SK-N-SH (cell line): ENCODE data around the gene FYB2. TPM values are rescaled to one million over a fixed set of nuclear protein-coding genes. Genes with fewer than 3 reads are reported as not detected.

ENCODE experiments used
- CTCF ChIA-PET: fragments of 300-600, 350-600 bp; formaldehyde crosslinking; extraction: SDS; loops from one replicate; lab custom pipeline; 2021; lab: Yijun Ruan, JAX
- POLR2A ChIA-PET: fragments of 350-600 bp; sonication (Branson Sonifier 250); formaldehyde crosslinking; extraction: SDS; loops from one replicate; lab custom pipeline; 2020; ENCODE audit warnings: antibody characterized with exemption, inconsistent platforms; lab: Yijun Ruan, JAX
- DNase-seq: peaks from one replicate; pipeline ENCODE4 v3.0.0; 2012
- H2AFZ ChIP-seq: fragments of 200-600 bp; sonication (generic); 2 replicates; pipeline ENCODE4 v1.8.1; 2016; ENCODE audit warnings: antibody characterized with exemption, mild to moderate bottlenecking, low read depth
- H3F3A ChIP-seq: fragments of 200-600 bp; sonication (generic); replicated peaks from 2 replicates; pipeline ENCODE3; 2016; ENCODE audit warnings: antibody characterized with exemption, mild to moderate bottlenecking; ENCODE audit not compliant: insufficient read depth
- H3K27ac ChIP-seq, 2 experiments: fragments of 200-500 bp in 1 of 2; fragments of 200-600 bp in 1 of 2; sonication (Bioruptor generic) in 1 of 2; sonication (generic), shearing (Covaris generic) in 1 of 2; 2 replicates each; pipeline versions ENCODE4 v1.5.1 to v1.6.1; 2014 to 2016; ENCODE audit warnings: low read depth in 2 of 2, inconsistent platforms in 1 of 2, low read length in 1 of 2, mild to moderate bottlenecking in 1 of 2, mixed read lengths in 1 of 2
- H3K27me3 ChIP-seq: fragments of 200-600 bp; sonication (generic), shearing (Covaris generic); 2 replicates; pipeline ENCODE4 v1.6.1; 2016; ENCODE audit warnings: mixed run types; ENCODE audit not compliant: insufficient read depth
- H3K36me3 ChIP-seq, 2 experiments: fragments of 200-500 bp in 1 of 2; fragments of 200-600 bp in 1 of 2; sonication (Bioruptor generic) in 1 of 2; sonication (generic) in 1 of 2; replicated peaks in 1 of 2; 2 replicates each; pipeline versions ENCODE3 to v1.5.1; 2014 to 2016; ENCODE audit warnings: low read length in 1 of 2, mild to moderate bottlenecking in 1 of 2; ENCODE audit not compliant: insufficient read depth in 2 of 2, control insufficient read depth in 1 of 2
- H3K4me1 ChIP-seq, 2 experiments: fragments of 200-500 bp in 1 of 2; fragments of 200-600 bp in 1 of 2; sonication (Bioruptor generic) in 1 of 2; sonication (generic), shearing (Covaris generic) in 1 of 2; 2 replicates each; pipeline versions ENCODE4 v1.5.1 to v1.6.1; 2014 to 2016; ENCODE audit warnings: low read depth in 1 of 2, low read length in 1 of 2, mixed run types in 1 of 2; ENCODE audit not compliant: insufficient read depth in 2 of 2, control insufficient read depth in 1 of 2
- H3K4me2 ChIP-seq: fragments of 200-600 bp; sonication (generic), shearing (Covaris generic); 2 replicates; pipeline ENCODE4 v1.6.1; 2017; ENCODE audit warnings: mixed run types
- H3K4me3 ChIP-seq, 2 experiments: fragments of 200-500 bp in 1 of 2; fragments of 200-600 bp in 1 of 2; sonication (Bioruptor generic) in 1 of 2; sonication (generic), shearing (Covaris generic) in 1 of 2; 2 replicates each; pipeline versions ENCODE4 v1.5.1 to v1.8.1; 2014 to 2016; ENCODE audit warnings: low read depth in 2 of 2, inconsistent platforms in 1 of 2, low read length in 1 of 2, mild to moderate bottlenecking in 1 of 2, mixed read lengths in 1 of 2, moderate library complexity in 1 of 2
- H3K79me2 ChIP-seq: fragments of 200-600 bp; sonication (generic); 2 replicates; pipeline ENCODE4 v1.8.1; 2017; ENCODE audit warnings: mild to moderate bottlenecking; ENCODE audit not compliant: insufficient read depth
- H3K9ac ChIP-seq: fragments of 200-600 bp; sonication (generic); 2 replicates; pipeline ENCODE4 v1.6.1; 2017; ENCODE audit warnings: mixed run types
- H3K9me2 ChIP-seq: fragments of 200-600 bp; sonication (generic); 2 replicates; pipeline ENCODE4 v1.6.1; 2017; ENCODE audit warnings: mixed run types
- H3K9me3 ChIP-seq: fragments of 200-600 bp; sonication (generic); 2 replicates; pipeline ENCODE4 v1.6.1; 2017; ENCODE audit warnings: mixed run types, mild to moderate bottlenecking, moderate library complexity
- H4K20me1 ChIP-seq: fragments of 200-600 bp; sonication (generic); 2 replicates; pipeline ENCODE4 v1.6.1; 2017; ENCODE audit warnings: mild to moderate bottlenecking, mixed run types; ENCODE audit not compliant: insufficient read depth
- CHD2 ChIP-seq: fragments of 150-350 bp; IDR thresholded peaks from 2 replicates; pipeline ENCODE4 v1.6.1; 2018; ENCODE audit warnings: low read length; ENCODE audit not compliant: partially characterized antibody
- ELF1 ChIP-seq: IDR thresholded peaks from 2 replicates; pipeline ENCODE4 v1.4.0; 2012
- FOSL2 ChIP-seq: IDR thresholded peaks from 2 replicates; pipeline ENCODE4 v1.4.0; 2012; ENCODE audit warnings: low read depth, mild to moderate bottlenecking, moderate library complexity, borderline replicate concordance
- FOXJ3 ChIP-seq: sonication (generic); formaldehyde crosslinking; IDR thresholded peaks from 2 replicates; pipeline ENCODE4 v1.5.1; 2020; ENCODE audit warnings: mild to moderate bottlenecking, missing genetic modification reagents
- JUND ChIP-seq: IDR thresholded peaks from 2 replicates; pipeline ENCODE4 v1.4.0; 2012
- MEF2A ChIP-seq: IDR thresholded peaks from 2 replicates; pipeline ENCODE4 v1.4.0; 2012; ENCODE audit warnings: low read depth, borderline replicate concordance
- NFIC ChIP-seq: IDR thresholded peaks from 2 replicates; pipeline ENCODE4 v1.4.0; 2012; ENCODE audit warnings: borderline replicate concordance
- NRF1 ChIP-seq: IDR thresholded peaks from 2 replicates; pipeline ENCODE4 v1.6.1; 2012; ENCODE audit warnings: low read depth, mild to moderate bottlenecking, low read length
- PBX3 ChIP-seq: IDR thresholded peaks from 2 replicates; pipeline ENCODE4; 2012
- POLR2AphosphoS5 ChIP-seq: IDR thresholded peaks from 2 replicates; pipeline ENCODE4 v1.6.1; 2012; ENCODE audit warnings: low read depth, low read length
- RFX5 ChIP-seq: IDR thresholded peaks from 2 replicates; pipeline ENCODE4 v1.6.1; 2012; ENCODE audit warnings: mild to moderate bottlenecking, improper control_type of control experiment, low read length
- SIN3A ChIP-seq: IDR thresholded peaks from 2 replicates; pipeline ENCODE4 v1.6.1; 2012; ENCODE audit warnings: low read depth, mild to moderate bottlenecking, low read length, moderate library complexity, borderline replicate concordance
- SMC3 ChIP-seq: IDR thresholded peaks from 2 replicates; pipeline ENCODE4 v1.6.1; 2012; ENCODE audit warnings: low read depth, low read length, improper control_type of control experiment
- TCF12 ChIP-seq: IDR thresholded peaks from 2 replicates; pipeline ENCODE4 v1.4.0; 2012
- WGBS: methylation state at CpG from one replicate; pipeline ENCODE4 v1.1.6; 2017; ENCODE audit warnings: low lambda C conversion rate; 5-methylcytosine and 5-hydroxymethylcytosine counted together
- polyA plus RNA-seq, 3 experiments: library from polyadenylated mRNA; depleted of rRNA; stranded (reverse); fragments of >200 nt; gene quantifications; 2 replicates each; pipeline ENCODE4 v1.2.3, GENCODE V29; 2012
- TF ChIP-seq, protein P1 (sequence below): IDR thresholded peaks from 2 replicates; pipeline ENCODE4 v1.4.0; 2012; ENCODE audit warnings: low read depth
- TF ChIP-seq, protein P2 (sequence below): IDR thresholded peaks from 2 replicates; pipeline ENCODE4 v1.4.0; 2012; ENCODE audit warnings: low read depth, borderline replicate concordance

The FYB2 gene
- polyA plus RNA-seq, 1 of the 3 experiments (the other 2 are of a cell fraction) = not detected

GRCh38 chr1:56788102-56788501 is 31.1 kb downstream of the FYB2 start:
- DNase-seq = no peak
- Histone ChIP-seq H3K4me2 (no peak overlapping the region), H4K20me1 (no peaks in the 10 kb centered on the region), H3K36me3 (no peaks in the 10 kb centered on the region), H3F3A (no peaks in the 10 kb centered on the region), H3K9me3 (no peaks in the 10 kb centered on the region), H2AFZ (no peak overlapping the region), H3K79me2 (no peaks in the 10 kb centered on the region), H3K9ac (no peak overlapping the region), H3K27me3 (no peaks in the 10 kb centered on the region), H3K4me3 (no peak overlapping the region), H3K27ac (peak overlapping the region in 1 of 2 experiments; percentile 55; a peak in 2 of 4 replicates), H3K9me2 (no peaks in the 10 kb centered on the region), H3K4me1 (peaks cover 0 to 12% of the 10 kb centered on the region in 2 experiments; a peak in 2 of 4 replicates)
- CTCF ChIA-PET = interaction anchor here (1.2 to 4.0 kb wide), 2 partner anchors 8 to 15 kb away, joined by 3 to 16 read pairs; no protein-coding TSS in a partner anchor
- POLR2A ChIA-PET = no interaction called here
- TF ChIP-seq SMC3 = no peak
- TF ChIP-seq NRF1 = no peak
- no peak for TF ChIP-seq MEF2A
- no peak for TF ChIP-seq FOSL2
- TF ChIP-seq NFIC = no peak
- no peak for TF ChIP-seq CHD2
- no peak for TF ChIP-seq JUND
- TF ChIP-seq, protein P1, sequence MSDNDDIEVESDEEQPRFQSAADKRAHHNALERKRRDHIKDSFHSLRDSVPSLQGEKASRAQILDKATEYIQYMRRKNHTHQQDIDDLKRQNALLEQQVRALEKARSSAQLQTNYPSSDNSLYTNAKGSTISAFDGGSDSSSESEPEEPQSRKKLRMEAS = no peak

GRCh38 chr1:56787330-56787729 is 31.9 kb downstream of the FYB2 start:
- peaks cover 0 to 12% of the 10 kb centered on the region in 2 experiments; a peak in 2 of 4 replicates for H3K4me1 ChIP-seq
- WGBS = 87% methylated on average over 1 of the region's 1 CpG
- POLR2A ChIA-PET = no interaction called here
- H3K27me3 ChIP-seq = no peaks in the 10 kb centered on the region
- no peaks in the 10 kb centered on the region for H3K9me2 ChIP-seq
- H2AFZ ChIP-seq = no peak overlapping the region
- H4K20me1 ChIP-seq = no peaks in the 10 kb centered on the region
- H3K36me3 ChIP-seq = no peaks in the 10 kb centered on the region
- no peak overlapping the region for H3K9ac ChIP-seq
- TF ChIP-seq SMC3 (no peak), RFX5 (no peak), NRF1 (no peak), SIN3A (no peak), PBX3 (no peak), TCF12 (no peak), POLR2AphosphoS5 (no peak), ELF1 (no peak), FOXJ3 (CRISPR knock-in tag) (no peak)
- TF ChIP-seq, protein P2, sequence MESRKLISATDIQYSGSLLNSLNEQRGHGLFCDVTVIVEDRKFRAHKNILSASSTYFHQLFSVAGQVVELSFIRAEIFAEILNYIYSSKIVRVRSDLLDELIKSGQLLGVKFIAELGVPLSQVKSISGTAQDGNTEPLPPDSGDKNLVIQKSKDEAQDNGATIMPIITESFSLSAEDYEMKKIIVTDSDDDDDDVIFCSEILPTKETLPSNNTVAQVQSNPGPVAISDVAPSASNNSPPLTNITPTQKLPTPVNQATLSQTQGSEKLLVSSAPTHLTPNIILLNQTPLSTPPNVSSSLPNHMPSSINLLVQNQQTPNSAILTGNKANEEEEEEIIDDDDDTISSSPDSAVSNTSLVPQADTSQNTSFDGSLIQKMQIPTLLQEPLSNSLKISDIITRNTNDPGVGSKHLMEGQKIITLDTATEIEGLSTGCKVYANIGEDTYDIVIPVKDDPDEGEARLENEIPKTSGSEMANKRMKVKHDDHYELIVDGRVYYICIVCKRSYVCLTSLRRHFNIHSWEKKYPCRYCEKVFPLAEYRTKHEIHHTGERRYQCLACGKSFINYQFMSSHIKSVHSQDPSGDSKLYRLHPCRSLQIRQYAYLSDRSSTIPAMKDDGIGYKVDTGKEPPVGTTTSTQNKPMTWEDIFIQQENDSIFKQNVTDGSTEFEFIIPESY = no peak
- no peaks in the 10 kb centered on the region for H3K79me2 ChIP-seq
- no peak overlapping the region for H3K4me2 ChIP-seq
- H3K4me3 ChIP-seq = no peak overlapping the region
- H3K9me3 ChIP-seq = no peaks in the 10 kb centered on the region
- no peak overlapping the region for H3K27ac ChIP-seq
- no peaks in the 10 kb centered on the region for H3F3A ChIP-seq
- no peak for DNase-seq
- CTCF ChIA-PET = interaction anchor here (1.2 to 4.0 kb wide), 2 partner anchors 9 to 16 kb away, joined by 3 to 16 read pairs; no protein-coding TSS in a partner anchor
